Sigmoid colon (tissue), 7 donors: ENCODE measurements around the gene CBLB. TPM values are rescaled to one million over a fixed set of nuclear protein-coding genes. Genes with fewer than 3 reads are reported as not detected.
A peak's percentile ranks its signal among the peaks of the same experiment; 100 is the strongest.

Experiments
- DNase-seq: peaks from one replicate; pipeline ENCODE4 v3.0.0-alpha.2; 2019
- H3K27ac ChIP-seq, 4 donors: fragments of 200-600 bp; sonication (generic); one replicate each; pipeline ENCODE4 v1.5.1; 2016 to 2019; ENCODE audit warnings: mild to moderate bottlenecking in 1 of 4
- H3K27me3 ChIP-seq, 3 donors: fragments of 200-600 bp; sonication (generic); one replicate each; pipeline ENCODE4 v1.5.1; 2019; ENCODE audit warnings: mild to moderate bottlenecking in 1 of 3
- H3K36me3 ChIP-seq, 4 donors: fragments of 200-600 bp; sonication (generic); one replicate each; pipeline ENCODE4 v1.5.1; 2016 to 2019
- H3K4me1 ChIP-seq, 4 donors: fragments of 200-600 bp; sonication (generic); one replicate each; pipeline ENCODE4 v1.5.1; 2017 to 2019
- H3K4me3 ChIP-seq, 4 donors: fragments of 200-600 bp; sonication (generic); one replicate each; pipeline ENCODE4 v1.5.1; 2017 to 2019; ENCODE audit warnings: mild to moderate bottlenecking in 2 of 4, moderate library complexity in 1 of 4
- H3K9me3 ChIP-seq, 4 donors: fragments of 200-600 bp in 3 of 4; sonication (generic) in 3 of 4; one replicate each; pipeline versions ENCODE4 v1.5.1 to v1.6.1; 2013 to 2019
- EP300 ChIP-seq, 4 donors: sonication (generic); formaldehyde crosslinking; IDR thresholded peaks; one replicate each; pipeline ENCODE4 v1.6.1; 2017; ENCODE audit warnings: antibody characterized with exemption in 4 of 4
- POLR2A ChIP-seq, 2 donors: fragments of 450-650 bp; IDR thresholded peaks; one replicate each; pipeline ENCODE4 v1.6.1; 2016; ENCODE audit warnings: antibody characterized with exemption in 2 of 2, mild to moderate bottlenecking in 2 of 2, moderate library complexity in 2 of 2
- POLR2AphosphoS5 ChIP-seq, 4 donors: sonication (generic); formaldehyde crosslinking; IDR thresholded peaks; one replicate each; pipeline ENCODE4 v1.6.1; 2017; ENCODE audit warnings: antibody characterized with exemption in 4 of 4
- WGBS, 2 donors: extraction: QIAGEN DNeasy Blood & Tissue Kit; methylation state at CpG; one replicate each; pipeline ENCODE4 v1.1.7; 2013; 5-methylcytosine and 5-hydroxymethylcytosine counted together
- intact Hi-C: fragments of 100-400 bp; cut with DNase I; formaldehyde crosslinking; loops from one replicate; pipeline ENCODE4 v1.15.1; 2023
- polyA plus RNA-seq, 3 donors: library from polyadenylated mRNA; stranded (reverse); fragments of 200-250 nt; gene quantifications; one replicate each; pipeline ENCODE4 v1.2.3, GENCODE V29; 2013
- total RNA-seq, 4 donors: library from RNA; depleted of rRNA; stranded (reverse); fragments of >200 nt; gene quantifications; one replicate each; pipeline ENCODE4 v1.1.0, GENCODE V29; 2016
- TF ChIP-seq, protein P1 (sequence below), 4 experiments: fragments of 450-650 bp in 3 of 4; fragments of 200-600 bp in 1 of 4; IDR thresholded peaks; one replicate each; pipeline ENCODE4 v1.5.1; 2016 to 2019; ENCODE audit warnings: antibody characterized with exemption in 4 of 4, mild to moderate bottlenecking in 3 of 4, moderate library complexity in 2 of 4
- donor health status: healthy with polysubstance abuse.
- donor health status: Bipolar disorder and iron deficiency.
- donor health status: healthy.

Gene CBLB
- total and polyA plus RNA-seq, 7 donors = 9.6 to 55.9 (median 27.4) TPM

GRCh38 chr3:105759442-105760078 lies 109.3 kb downstream of the CBLB start:
- no peak overlapping the region for H3K4me3 ChIP-seq
- peaks cover 0 to 3% (median 0%) of the 10 kb centered on the region in 4 donors for H3K4me1 ChIP-seq
- peaks cover 0 to 7% (median 1%) of the 10 kb centered on the region in 4 donors for H3K36me3 ChIP-seq
- WGBS, 2 donors = 97 to 99% methylated on average over 6 of the region's 6 CpGs
- H3K27me3 ChIP-seq = no peaks in the 10 kb centered on the region
- DNase-seq = peak; percentile 57
- no peak overlapping the region for H3K27ac ChIP-seq
- peaks cover 0 to 5% (median 0%) of the 10 kb centered on the region in 4 donors for H3K9me3 ChIP-seq
- TF ChIP-seq EP300 (IDR thresholded peaks at IDR 0.05) = no peak
- TF ChIP-seq POLR2A (IDR thresholded peaks at IDR 0.05) = no peak
- no peak for TF ChIP-seq POLR2AphosphoS5 (IDR thresholded peaks at IDR 0.05)
- TF ChIP-seq, protein P1, sequence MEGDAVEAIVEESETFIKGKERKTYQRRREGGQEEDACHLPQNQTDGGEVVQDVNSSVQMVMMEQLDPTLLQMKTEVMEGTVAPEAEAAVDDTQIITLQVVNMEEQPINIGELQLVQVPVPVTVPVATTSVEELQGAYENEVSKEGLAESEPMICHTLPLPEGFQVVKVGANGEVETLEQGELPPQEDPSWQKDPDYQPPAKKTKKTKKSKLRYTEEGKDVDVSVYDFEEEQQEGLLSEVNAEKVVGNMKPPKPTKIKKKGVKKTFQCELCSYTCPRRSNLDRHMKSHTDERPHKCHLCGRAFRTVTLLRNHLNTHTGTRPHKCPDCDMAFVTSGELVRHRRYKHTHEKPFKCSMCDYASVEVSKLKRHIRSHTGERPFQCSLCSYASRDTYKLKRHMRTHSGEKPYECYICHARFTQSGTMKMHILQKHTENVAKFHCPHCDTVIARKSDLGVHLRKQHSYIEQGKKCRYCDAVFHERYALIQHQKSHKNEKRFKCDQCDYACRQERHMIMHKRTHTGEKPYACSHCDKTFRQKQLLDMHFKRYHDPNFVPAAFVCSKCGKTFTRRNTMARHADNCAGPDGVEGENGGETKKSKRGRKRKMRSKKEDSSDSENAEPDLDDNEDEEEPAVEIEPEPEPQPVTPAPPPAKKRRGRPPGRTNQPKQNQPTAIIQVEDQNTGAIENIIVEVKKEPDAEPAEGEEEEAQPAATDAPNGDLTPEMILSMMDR (IDR thresholded peaks at IDR 0.05) = no peak
- intact Hi-C loops = no loop called here

GRCh38 chr3:105758451-105758850 lies 110.4 kb downstream of the CBLB start:
- no peak for TF ChIP-seq EP300 (IDR thresholded peaks at IDR 0.05)
- no peak for TF ChIP-seq POLR2AphosphoS5 (IDR thresholded peaks at IDR 0.05)
- TF ChIP-seq POLR2A (IDR thresholded peaks at IDR 0.05) = no peak
- TF ChIP-seq, protein P1 (IDR thresholded peaks at IDR 0.05) = no peak
- Histone ChIP-seq H3K36me3 (peaks cover 0 to 7% (median under 1%) of the 10 kb centered on the region in 4 donors), H3K4me1 (peaks cover 0 to 3% (median 0%) of the 10 kb centered on the region in 4 donors), H3K4me3 (no peak overlapping the region), H3K27ac (no peak overlapping the region), H3K9me3 (peaks cover 0 to 5% (median 0%) of the 10 kb centered on the region in 4 donors), H3K27me3 (no peaks in the 10 kb centered on the region)
- 97 to 98% methylated on average over 9 of the region's 9 CpGs for WGBS, 2 donors
- DNase-seq = no peak
- intact Hi-C loops = no loop called here

DNA sequence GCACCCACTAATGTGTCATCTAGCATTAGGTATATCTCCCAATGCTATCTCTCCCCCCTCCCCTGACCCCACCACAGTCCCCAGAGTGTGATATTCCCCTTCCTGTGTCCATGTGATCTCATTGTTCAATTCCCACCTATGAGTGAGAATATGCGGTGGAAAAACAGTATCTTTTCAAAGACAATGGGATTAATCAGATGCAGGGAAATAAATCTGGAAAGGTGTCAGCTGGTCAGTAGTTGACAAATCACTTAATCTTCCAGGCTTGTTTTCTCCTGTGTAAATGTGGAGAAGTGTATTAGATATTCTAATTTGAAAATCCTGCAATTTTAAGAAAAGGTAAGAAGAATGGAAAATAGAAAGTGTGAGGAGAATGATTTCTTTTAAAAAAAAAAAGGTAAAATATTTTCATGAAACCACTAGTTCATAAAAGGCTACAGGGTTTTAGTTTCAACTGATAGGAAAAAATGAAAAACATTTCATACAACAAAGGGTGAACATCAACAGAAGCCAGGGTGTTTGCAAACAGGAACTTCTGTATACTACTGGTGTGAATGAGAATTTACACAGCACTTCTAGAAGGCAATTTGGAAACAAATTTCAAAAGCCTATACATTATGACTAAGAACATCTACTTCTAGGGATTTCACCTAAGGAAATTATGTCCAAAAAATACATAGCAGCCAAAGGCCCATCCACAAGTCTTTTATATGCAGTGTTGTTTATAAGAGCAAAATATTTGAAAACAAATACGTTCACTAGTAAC lies 113.5 kb downstream of the CBLB start:
- no peaks in the 10 kb centered on the region for H3K36me3 ChIP-seq
- H3K27ac ChIP-seq = no peak overlapping the region
- H3K4me1 ChIP-seq = peaks cover 0 to 7% (median 3%) of the 10 kb centered on the region in 4 donors
- intact Hi-C loops = no loop called here
- H3K9me3 ChIP-seq = no peaks in the 10 kb centered on the region
- DNase-seq = no peak
- TF ChIP-seq EP300 (IDR thresholded peaks at IDR 0.05) (no peak), POLR2A (IDR thresholded peaks at IDR 0.05) (no peak), POLR2AphosphoS5 (IDR thresholded peaks at IDR 0.05) (no peak)
- TF ChIP-seq, protein P1 (IDR thresholded peaks at IDR 0.05) = no peak
- WGBS, 2 donors = 91 to 93% methylated on average over 2 of the region's 2 CpGs
- no peaks in the 10 kb centered on the region for H3K27me3 ChIP-seq
- no peak overlapping the region for H3K4me3 ChIP-seq

DNA sequence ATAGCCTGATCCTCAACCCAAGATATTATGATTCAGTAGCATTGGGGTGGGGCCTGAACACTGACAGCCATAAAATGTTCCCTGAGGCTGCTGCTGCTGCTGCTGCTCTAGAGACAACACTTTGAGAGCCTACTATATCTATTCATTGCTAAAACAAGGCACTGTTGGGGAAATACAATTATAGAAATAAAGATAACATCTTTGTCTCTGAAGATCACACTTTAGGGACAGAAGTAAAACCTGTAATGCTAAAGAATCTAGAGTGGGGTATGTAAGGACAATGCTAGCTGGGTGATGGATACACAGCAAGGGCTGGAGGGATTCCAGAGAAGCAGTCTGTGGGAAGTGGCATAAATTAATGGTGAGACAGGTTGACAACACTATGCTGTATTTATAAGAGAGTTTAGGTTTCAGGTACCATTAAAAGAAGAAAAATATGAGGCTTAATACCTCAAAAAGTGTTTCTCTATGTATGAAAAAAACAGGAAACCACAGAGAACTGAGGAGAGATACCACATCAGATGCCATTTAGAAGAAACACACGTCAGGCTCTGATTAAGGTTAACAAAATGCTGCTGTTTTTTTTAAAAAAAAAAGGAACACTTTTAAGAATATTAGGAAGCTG lies 115.9 kb downstream of the CBLB start:
- intact Hi-C loops = no loop called here
- 33 to 34% methylated on average over 1 of the region's 1 CpG for WGBS, 2 donors
- no peak overlapping the region for H3K4me3 ChIP-seq
- H3K27me3 ChIP-seq = no peaks in the 10 kb centered on the region
- no peaks in the 10 kb centered on the region for H3K36me3 ChIP-seq
- DNase-seq = no peak
- H3K9me3 ChIP-seq = no peaks in the 10 kb centered on the region
- H3K27ac ChIP-seq = no peak overlapping the region
- TF ChIP-seq POLR2A (IDR thresholded peaks at IDR 0.05) = no peak
- TF ChIP-seq, protein P1 (IDR thresholded peaks at IDR 0.05) = no peak
- TF ChIP-seq EP300 (IDR thresholded peaks at IDR 0.05) = no peak
- TF ChIP-seq POLR2AphosphoS5 (IDR thresholded peaks at IDR 0.05) = no peak
- peaks cover 0 to 15% (median 6%) of the 10 kb centered on the region in 4 donors for H3K4me1 ChIP-seq
